ENCODE measurements around the gene EFEMP2. TPM values are rescaled to one million over a fixed set of nuclear protein-coding genes. Genes with fewer than 3 reads are reported as not detected.

EFEMP2 gene
- total RNA-seq, 1 experiment from 2014 or later = 4.5 TPM

GRCh38 chr11:65918211-65919140 lies 45.9 kb upstream of the EFEMP2 start, which contains the start of gene C11orf68:
C11orf68 (minus strand) TSS chr11:65919062; CDS start chr11:65919031, 31 bp downstream.
- H3K36me3 ChIP-seq (ENCODE audit: low read depth, low read length) = peaks cover 17% of the 10 kb centered on the region; the same call in 1 of the 2 replicates
- H3F3A ChIP-seq (ENCODE audit: low read length, unreplicated experiment) = peaks cover 8% of the 10 kb centered on the region
- ATAC-seq (peak; percentile 9), DNase-seq (peak; percentile 50)
- ChIA-PET CTCF (interaction anchor here (0.6 kb wide), 1 partner anchor 18 kb away, joined by 3 read pairs; no protein-coding TSS in a partner anchor), POLR2A (ENCODE audit: unreplicated experiment) (interaction anchor here (0.5 to 1.2 kb wide), 6 partner anchors 23 to 345 kb away, joined by 3 to 17 read pairs (median 3); partner anchors contain the start of genes CCDC85B and FIBP)
- TSS peak; percentile 64 for BruUV-seq (replicated peaks)
- peaks cover 52% of the 10 kb centered on the region for H3K4me1 ChIP-seq (ENCODE audit: insufficient read depth, low read length)
- TF ChIP-seq CTCF (conservative IDR thresholded peaks at IDR 0.05; ENCODE audit: low read depth, low read length) (no peak), EZH2 (IDR thresholded peaks at IDR 0.05; ENCODE audit: low read length, unreplicated experiment) (no peak), EZH2phosphoT487 (IDR thresholded peaks at IDR 0.05; ENCODE audit: borderline replicate concordance, low read length) (no peak)
- peak within 1 kb of the TSS; percentile 92 for H3K9ac ChIP-seq (ENCODE audit: low read length)
- intact Hi-C loops (cut with micrococcal nuclease) = no loop called here
- peak within 1 kb of the TSS; percentile 82 for H3K4me3 ChIP-seq (ENCODE audit: low read length)
- H2AFZ ChIP-seq (ENCODE audit: low read length) = peak within 1 kb of the TSS; percentile 58
- peak within 1 kb of the TSS; percentile 93 for H3K4me2 ChIP-seq (ENCODE audit: low read length)
- 0 out of 2 replicates have a peak, but pooled peaks cover 6% of the 10 kb centered on the region for H4K20me1 ChIP-seq (ENCODE audit: low read length)
- H3K27ac ChIP-seq (ENCODE audit: low read length) = peak within 1 kb of the TSS; percentile 93
- H3K79me2 ChIP-seq (ENCODE audit: low read length) = peaks cover 81% of the 10 kb centered on the region
- H3K9me3 ChIP-seq (ENCODE audit: low read length) = no peaks in the 10 kb centered on the region
- no peaks in the 10 kb centered on the region for H3K9me2 ChIP-seq (replicated peaks; ENCODE audit: low read length)
- no peaks in the 10 kb centered on the region for H3K27me3 ChIP-seq (ENCODE audit: low read length)

GRCh38 chr11:65917434-65918210 lies 45.0 kb upstream of the EFEMP2 start:
- intact Hi-C loops (cut with micrococcal nuclease) = no loop called here
- peak overlapping the region; percentile 86 for H3K4me2 ChIP-seq (ENCODE audit: low read length)
- CTCF ChIA-PET = interaction anchor here (0.6 kb wide), 1 partner anchor 17 kb away, joined by 3 read pairs; no protein-coding TSS in a partner anchor
- no peak for TF ChIP-seq EZH2phosphoT487 (IDR thresholded peaks at IDR 0.05; ENCODE audit: borderline replicate concordance, low read length)
- no peak for TF ChIP-seq CTCF (conservative IDR thresholded peaks at IDR 0.05; ENCODE audit: low read depth, low read length)
- TF ChIP-seq EZH2 (IDR thresholded peaks at IDR 0.05; ENCODE audit: low read length, unreplicated experiment) = no peak
- peaks cover 9% of the 10 kb centered on the region; the same call in 1 of the 2 replicates for H3K36me3 ChIP-seq (ENCODE audit: low read depth, low read length)
- H4K20me1 ChIP-seq (ENCODE audit: low read length) = 0 out of 2 replicates have a peak, but pooled peaks cover 6% of the 10 kb centered on the region
- H3K9ac ChIP-seq (ENCODE audit: low read length) = peak overlapping the region; percentile 92
- ATAC-seq = no peak
- H3K9me2 ChIP-seq (replicated peaks; ENCODE audit: low read length) = no peaks in the 10 kb centered on the region
- no peaks in the 10 kb centered on the region for H3K27me3 ChIP-seq (ENCODE audit: low read length)
- H3F3A ChIP-seq (ENCODE audit: low read length, unreplicated experiment) = peaks cover 6% of the 10 kb centered on the region
- POLR2A ChIA-PET (ENCODE audit: unreplicated experiment) = interaction anchor here (0.5 to 1.2 kb wide), 5 partner anchors 22 to 346 kb away, joined by 3 to 17 read pairs (median 3); partner anchors contain the start of genes CCDC85B and FIBP
- peak overlapping the region; percentile 93 for H3K27ac ChIP-seq (ENCODE audit: low read length)
- peaks cover 60% of the 10 kb centered on the region for H3K4me1 ChIP-seq (ENCODE audit: insufficient read depth, low read length)
- no TSS peak for BruUV-seq (replicated peaks)
- H3K79me2 ChIP-seq (ENCODE audit: low read length) = peaks cover 88% of the 10 kb centered on the region
- no peak overlapping the region for H2AFZ ChIP-seq (ENCODE audit: low read length)
- peak overlapping the region; percentile 76 for H3K4me3 ChIP-seq (ENCODE audit: low read length)
- H3K9me3 ChIP-seq (ENCODE audit: low read length) = no peaks in the 10 kb centered on the region
- peak; percentile 36 for DNase-seq

All from PC-3 (cell line).